Upper lobe of left lung (tissue), 4 donors: ENCODE measurements around the gene MCUR1.

Experiments
- CTCF ChIP-seq, 6 experiments: fragments of 450-650 bp in 4 of 6; fragments of 200-600 bp in 2 of 6; sonication (generic) in 2 of 6; IDR thresholded peaks; one replicate each; pipeline ENCODE4 v1.5.1; 2016 to 2019; ENCODE audit warnings: antibody characterized with exemption in 6 of 6
- POLR2AphosphoS5 ChIP-seq, 2 donors: sonication (generic); formaldehyde crosslinking; IDR thresholded peaks; one replicate each; pipeline ENCODE4 v1.5.1; 2017; ENCODE audit warnings: antibody characterized with exemption in 2 of 2

- peak; percentile 71 to 92 (median 78) for TF ChIP-seq CTCF (IDR thresholded peaks at IDR 0.05)
- no peak for TF ChIP-seq POLR2AphosphoS5 (IDR thresholded peaks at IDR 0.05)
Measured at GRCh38 chr6:13795041-13795750, 19.2 kb downstream of the MCUR1 start.
